ES-I3 (cell line): ENCODE data around the gene DMTF1.
"Not testable (repeated sequence)": the region's sequence is repeated elsewhere in the genome, so short reads cannot be mapped to it uniquely, and the experiment has no call there.

Experiments used
- H3K36me3 ChIP-seq: 2 replicates; pipeline ENCODE4 v1.6.1; 2013; ENCODE audit warnings: mild to moderate bottlenecking, low read length, control low read depth, moderate library complexity; ENCODE audit not compliant: insufficient read depth
- H3K4me1 ChIP-seq: 2 replicates; pipeline ENCODE4 v1.6.1; 2013; ENCODE audit warnings: mild to moderate bottlenecking, control low read depth, low read length; ENCODE audit not compliant: insufficient read depth
- H3K9ac ChIP-seq: 2 replicates; pipeline ENCODE4 v1.6.1; 2013; ENCODE audit warnings: low read depth, mild to moderate bottlenecking, low read length, moderate library complexity
- H3K9me3 ChIP-seq: 2 replicates; pipeline ENCODE4 v1.6.1; 2013; ENCODE audit warnings: mild to moderate bottlenecking, low read length, moderate library complexity; ENCODE audit not compliant: control insufficient read depth, insufficient read depth

DMTF1 gene

DNA sequence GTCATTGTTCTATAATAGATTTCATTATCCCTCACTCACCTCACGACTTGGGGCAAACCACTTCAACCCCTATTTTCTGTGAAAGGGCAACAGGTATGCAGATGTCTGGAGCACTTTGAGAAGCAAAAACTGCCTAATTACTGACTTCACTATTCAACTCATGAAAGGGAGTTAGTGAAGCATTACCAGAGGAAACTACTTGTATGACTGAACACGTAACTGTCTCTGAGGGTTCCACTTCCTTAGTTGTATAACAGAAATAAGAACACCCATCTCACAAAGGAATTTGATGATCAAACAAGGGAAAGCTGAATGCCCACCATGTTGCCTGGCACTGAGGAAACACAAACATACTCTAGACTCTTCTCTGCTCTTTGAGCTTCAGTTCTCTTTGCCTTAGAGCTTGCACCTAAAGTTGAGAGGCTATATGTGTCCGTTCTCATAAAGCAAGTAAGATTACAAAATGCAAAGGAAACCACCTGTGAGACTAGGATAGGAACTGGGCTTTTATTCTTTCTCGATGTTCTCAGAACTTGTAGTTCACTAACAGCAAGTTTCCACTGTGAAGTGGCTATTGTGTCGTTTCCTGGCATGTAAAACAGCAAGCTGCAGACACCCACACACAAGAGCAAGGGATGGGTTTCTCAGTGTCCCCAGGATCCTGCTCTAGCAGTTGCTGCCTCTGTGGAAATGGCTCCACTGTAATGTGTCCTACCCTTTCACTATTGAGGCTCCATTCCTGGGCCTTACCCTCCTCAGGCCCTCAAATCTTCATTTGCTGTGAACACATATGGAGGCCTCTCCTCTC, 64.7 kb downstream of the DMTF1 start:
- no peaks in the 10 kb centered on the region for H3K36me3 ChIP-seq
- H3K9ac ChIP-seq, result no peak overlapping the region
- no peaks in the 10 kb centered on the region for H3K4me1 ChIP-seq
- no peaks in the 10 kb centered on the region for H3K9me3 ChIP-seq

- Histone ChIP-seq H3K9ac (no peak overlapping the region), H3K9me3 (no peaks in the 10 kb centered on the region), H3K4me1 (no peaks in the 10 kb centered on the region), H3K36me3 (no peaks in the 10 kb centered on the region)
Observed at GRCh38 chr7:87217983-87218653, 65.9 kb downstream of the DMTF1 start.

DNA sequence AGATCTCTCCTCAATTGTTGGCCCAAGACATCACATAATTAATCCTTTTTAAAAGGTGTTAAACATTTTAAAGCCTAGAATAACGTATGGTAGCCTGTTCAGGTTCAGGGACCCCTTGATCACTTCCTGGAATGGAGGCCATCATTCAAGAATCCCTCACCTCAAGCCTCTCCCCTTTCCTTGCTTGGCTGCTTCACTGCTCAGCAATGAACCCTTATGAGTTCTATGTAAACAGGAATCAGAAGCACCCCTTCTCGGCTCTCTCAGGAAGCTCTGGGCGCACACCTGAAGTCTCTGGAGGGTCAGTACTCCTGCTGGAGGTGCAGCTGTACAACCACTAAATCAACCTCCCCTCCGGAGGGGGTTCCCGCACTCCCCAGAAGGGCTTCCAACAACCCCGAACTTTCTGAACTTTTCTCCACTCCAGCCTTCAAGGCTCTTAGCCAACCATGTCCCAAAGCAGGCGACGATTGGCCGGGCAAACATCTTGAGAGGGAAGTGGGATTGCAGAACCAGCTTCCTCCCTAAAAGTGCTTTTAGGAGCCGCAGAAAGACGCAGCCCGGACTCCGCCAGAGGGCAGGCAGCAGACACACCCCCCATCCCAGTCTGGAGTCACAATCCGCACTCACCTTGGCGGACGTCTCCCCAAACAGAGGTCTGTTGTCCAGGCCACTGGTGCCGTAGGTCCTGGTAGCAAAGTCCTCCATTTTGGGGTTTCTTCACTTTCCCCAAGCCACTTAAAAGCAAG, 66.7 kb downstream of the DMTF1 start:
- no peaks in the 10 kb centered on the region for H3K4me1 ChIP-seq
- no peaks in the 10 kb centered on the region for H3K36me3 ChIP-seq
- no peaks in the 10 kb centered on the region for H3K9me3 ChIP-seq
- peak overlapping the region; percentile 94 for H3K9ac ChIP-seq

GRCh38 chr7:87219545-87220025, 67.3 kb downstream of the DMTF1 start, which contains the start of gene TMEM243:
Gene TMEM243 (minus strand): TSS chr7:87219732. CDS start chr7:87219503, 229 bp downstream.
- no peaks in the 10 kb centered on the region for H3K36me3 ChIP-seq

DNA sequence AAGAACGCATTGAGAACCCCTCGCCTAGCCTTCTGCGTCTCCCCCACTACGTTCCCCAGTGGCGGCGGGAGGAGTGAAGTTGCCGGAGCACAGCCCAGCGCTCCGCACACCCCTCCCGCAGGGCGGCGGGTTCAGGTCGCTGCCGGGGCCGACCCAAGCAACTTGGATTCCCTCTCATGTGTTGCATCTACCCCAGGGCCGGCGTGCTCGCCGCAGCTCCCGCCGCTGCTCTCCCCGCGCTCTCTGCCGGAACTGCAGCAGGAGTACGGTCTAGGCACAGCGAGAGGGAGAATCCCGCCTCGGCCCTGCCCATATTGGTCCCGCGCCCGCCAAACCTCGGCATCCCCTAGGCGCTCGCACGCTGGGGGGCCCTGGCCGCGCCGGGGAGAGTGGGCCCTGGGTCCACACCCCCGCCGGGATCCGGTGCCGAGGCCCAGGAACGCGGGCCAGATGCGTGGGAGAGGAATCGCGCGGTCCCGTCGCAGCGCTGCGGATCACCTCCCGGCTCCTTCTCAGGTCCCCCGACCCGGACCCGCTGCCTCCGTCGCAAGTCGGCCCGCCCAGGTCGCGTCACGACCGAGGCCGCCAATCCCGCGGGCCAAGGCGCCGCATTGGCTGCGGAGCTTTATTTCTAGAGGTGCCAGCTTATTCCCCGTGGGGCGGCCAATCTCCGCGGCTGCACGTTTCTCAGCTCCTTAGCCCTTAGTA, 67.9 kb downstream of the DMTF1 start:
- Histone ChIP-seq H3K36me3 (no peaks in the 10 kb centered on the region), H3K4me1 (no peaks in the 10 kb centered on the region), H3K9me3 (no peaks in the 10 kb centered on the region), H3K9ac (peak overlapping the region; percentile 94)

More at GRCh38 chr7:87219545-87220025, 67.3 kb downstream of the DMTF1 start, which contains the start of gene TMEM243:
- peak within 1 kb of the TSS; percentile 94 for H3K9ac ChIP-seq
- no peaks in the 10 kb centered on the region for H3K4me1 ChIP-seq
- no peaks in the 10 kb centered on the region for H3K9me3 ChIP-seq

DNA sequence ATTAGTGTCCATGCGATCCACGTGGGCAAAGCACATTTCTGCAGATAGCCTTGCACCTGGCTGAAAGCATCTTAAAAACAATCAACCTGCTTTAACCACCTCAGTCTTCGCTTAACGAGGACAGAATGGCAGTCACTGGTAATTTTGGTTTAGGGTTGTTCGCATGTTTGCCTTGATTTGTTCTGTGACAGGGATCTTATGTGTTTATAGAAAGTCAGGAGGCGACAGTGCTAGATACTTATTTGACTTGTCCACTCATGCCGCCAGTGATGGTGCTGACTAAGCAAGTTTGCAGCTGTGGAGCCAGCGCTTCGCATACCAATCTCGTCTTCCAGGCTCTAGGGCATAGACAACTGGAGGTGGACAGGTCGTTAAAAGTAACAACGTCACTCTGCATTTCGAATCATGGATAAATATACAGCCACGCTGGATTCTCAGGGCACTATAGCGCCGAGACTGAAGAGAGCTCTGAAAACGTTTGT, 68.5 kb downstream of the DMTF1 start:
- Histone ChIP-seq H3K4me1 (no peaks in the 10 kb centered on the region), H3K36me3 (no peaks in the 10 kb centered on the region), H3K9me3 (no peaks in the 10 kb centered on the region), H3K9ac (peak overlapping the region; percentile 94)

DNA sequence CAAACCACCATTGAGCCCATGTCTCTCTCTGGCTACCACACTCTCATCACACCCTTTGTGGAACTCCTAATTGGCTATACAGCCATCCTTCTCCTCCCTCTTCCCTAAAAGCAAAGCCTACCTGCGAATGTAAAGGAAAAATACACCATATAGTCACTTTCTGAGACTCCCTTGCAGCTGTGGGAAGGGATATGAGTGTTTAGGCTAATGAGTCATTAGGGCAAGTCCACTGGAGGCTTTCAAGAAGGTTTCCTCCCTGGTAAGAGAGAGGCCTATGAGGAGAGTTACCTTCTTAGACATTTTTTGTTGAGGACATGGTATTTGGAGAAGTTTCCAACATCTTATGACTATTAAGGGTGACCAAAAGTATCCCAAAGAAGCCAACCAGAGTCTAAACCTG, 71.4 kb downstream of the DMTF1 start:
- no peaks in the 10 kb centered on the region for H3K36me3 ChIP-seq
- H3K4me1 ChIP-seq, result no peaks in the 10 kb centered on the region
- H3K9ac ChIP-seq, result no peak overlapping the region
- H3K9me3 ChIP-seq, result no peaks in the 10 kb centered on the region

DNA sequence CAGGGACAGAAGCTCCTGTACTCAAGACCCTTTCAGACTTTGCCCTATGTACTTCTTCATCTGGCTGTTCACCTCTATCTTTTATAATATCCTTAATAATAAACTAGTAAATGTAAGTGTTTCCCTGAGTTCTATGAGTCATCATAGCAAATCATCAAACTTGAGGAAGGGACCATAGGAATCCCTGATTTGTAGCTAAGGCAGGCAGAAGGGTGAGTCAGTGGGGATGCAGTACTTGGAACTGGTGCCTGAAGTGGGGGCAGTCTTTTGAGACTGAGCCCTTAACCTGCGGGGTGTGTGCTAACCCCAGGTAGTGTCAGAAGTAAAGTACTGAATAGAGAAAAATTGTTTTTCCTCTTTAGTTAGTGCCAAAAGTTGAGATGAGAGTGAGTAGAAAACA, 73.4 kb downstream of the DMTF1 start:
- Histone ChIP-seq H3K36me3 (no peaks in the 10 kb centered on the region), H3K9me3 (peaks cover 2% of the 10 kb centered on the region; the same call in 1 of the 2 replicates), H3K4me1 (no peaks in the 10 kb centered on the region), H3K9ac (no peak overlapping the region)

DNA sequence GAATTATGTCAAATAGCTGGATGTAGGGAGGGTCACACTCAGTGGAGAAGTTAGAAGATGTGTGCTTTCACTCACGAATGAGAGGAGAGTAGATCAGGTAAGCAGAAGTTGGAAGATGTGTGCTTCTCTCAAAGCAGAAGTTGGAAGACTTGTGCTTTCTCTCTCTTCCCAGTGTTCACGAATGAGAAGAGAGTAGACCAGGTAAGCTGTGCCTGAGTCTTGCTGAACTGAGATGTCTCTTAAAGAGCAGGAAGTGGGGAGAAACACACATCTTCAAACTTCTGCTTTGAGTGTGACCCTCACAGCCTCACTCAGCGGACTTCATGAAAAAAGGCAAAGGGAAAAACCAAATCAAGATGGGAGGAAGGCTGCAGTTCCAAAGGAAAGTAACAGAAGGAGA, 74.2 kb downstream of the DMTF1 start:
- Histone ChIP-seq H3K9ac (no peak overlapping the region), H3K9me3 (peaks cover 2% of the 10 kb centered on the region; the same call in 1 of the 2 replicates), H3K36me3 (no peaks in the 10 kb centered on the region), H3K4me1 (no peaks in the 10 kb centered on the region)

GRCh38 chr7:87231258-87231657, 79.0 kb downstream of the DMTF1 start:
- no peaks in the 10 kb centered on the region for H3K4me1 ChIP-seq
- H3K36me3 ChIP-seq, result no peaks in the 10 kb centered on the region
- no peak overlapping the region for H3K9ac ChIP-seq
- H3K9me3 ChIP-seq, result peaks cover 2% of the 10 kb centered on the region; the same call in 1 of the 2 replicates

GRCh38 chr7:87231711-87232110, 79.5 kb downstream of the DMTF1 start:
- no peak overlapping the region for H3K9ac ChIP-seq
- peaks cover 2% of the 10 kb centered on the region; the same call in 1 of the 2 replicates for H3K9me3 ChIP-seq
- H3K36me3 ChIP-seq, result no peaks in the 10 kb centered on the region
- no peaks in the 10 kb centered on the region for H3K4me1 ChIP-seq

GRCh38 chr7:87234949-87235348, 82.7 kb downstream of the DMTF1 start:
- no peaks in the 10 kb centered on the region for H3K4me1 ChIP-seq
- no peak overlapping the region for H3K9ac ChIP-seq
- H3K9me3 ChIP-seq, result peaks cover 2% of the 10 kb centered on the region; the same call in 1 of the 2 replicates
- no peaks in the 10 kb centered on the region for H3K36me3 ChIP-seq

DNA sequence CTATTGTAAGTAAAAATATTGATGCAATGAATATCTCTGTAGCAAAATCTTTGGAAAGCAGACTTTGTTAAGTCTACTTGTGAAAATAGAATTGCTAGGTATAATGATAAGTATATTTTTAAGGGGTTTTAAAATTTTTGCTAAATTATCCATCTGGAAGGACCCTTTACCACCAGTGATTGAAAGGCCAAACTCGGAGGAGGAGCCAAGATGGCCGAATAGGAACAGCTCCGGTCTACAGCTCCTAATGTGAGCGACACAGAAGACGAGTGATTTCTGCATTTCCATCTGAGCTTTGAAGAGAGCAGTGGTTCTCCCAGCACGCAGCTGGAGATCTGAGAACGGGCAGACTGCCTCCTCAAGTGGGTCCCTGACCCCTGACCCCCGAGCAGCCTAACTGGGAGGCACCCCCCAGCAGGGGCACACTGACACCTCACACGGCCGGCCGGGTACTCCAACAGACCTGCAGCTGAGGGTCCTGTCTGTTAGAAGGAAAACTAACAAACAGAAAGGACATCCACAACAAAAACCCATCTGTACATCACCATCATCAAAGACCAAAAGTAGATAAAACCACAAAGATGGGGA, 86.3 kb downstream of the DMTF1 start:
- not testable (repeated sequence) for H3K9ac ChIP-seq, H3K4me1 ChIP-seq, H3K36me3 ChIP-seq, H3K9me3 ChIP-seq
